HEK293 (cell line): ENCODE data around the gene SMPD4.
"Not testable (repeated sequence)": the region's sequence is repeated elsewhere in the genome, so short reads cannot be mapped to it uniquely, and the experiment has no call there.

Experiments used
- YY1 ChIP-seq: fragments of 450-650 bp; formaldehyde crosslinking; IDR thresholded peaks from 2 replicates; pipeline ENCODE4 v1.5.1; 2018; ENCODE audit warnings: missing biosample characterization, missing genetic modification characterization
- ZNF280D ChIP-seq: fragments of 450-650 bp; formaldehyde crosslinking; IDR thresholded peaks from 2 replicates; pipeline ENCODE4 v1.5.1; 2016; ENCODE audit warnings: missing biosample characterization, missing genetic modification characterization
- ZNF777 ChIP-seq: fragments of 450-650 bp; formaldehyde crosslinking; IDR thresholded peaks from 2 replicates; pipeline ENCODE4 v1.5.1; 2017; ENCODE audit warnings: missing biosample characterization, missing genetic modification characterization, borderline replicate concordance
- ZSCAN30 ChIP-seq: fragments of 450-650 bp; IDR thresholded peaks from 2 replicates; pipeline ENCODE4 v1.5.1; 2018; ENCODE audit warnings: missing biosample characterization, mild to moderate bottlenecking, missing genetic modification characterization, moderate library complexity
- TF ChIP-seq, protein P1 (sequence below): fragments of 450-650 bp; formaldehyde crosslinking; IDR thresholded peaks from 2 replicates; pipeline ENCODE4 v1.5.1; 2016; ENCODE audit warnings: missing biosample characterization, missing genetic modification characterization
- TF ChIP-seq, protein P2 (sequence below): fragments of 450-650 bp; formaldehyde crosslinking; IDR thresholded peaks from 2 replicates; pipeline ENCODE4 v1.5.1; 2016; ENCODE audit warnings: missing biosample characterization, missing genetic modification characterization

GRCh38 chr2:130148515-130148914 is 32.9 kb downstream of the SMPD4 start:
- TF ChIP-seq, protein P1, sequence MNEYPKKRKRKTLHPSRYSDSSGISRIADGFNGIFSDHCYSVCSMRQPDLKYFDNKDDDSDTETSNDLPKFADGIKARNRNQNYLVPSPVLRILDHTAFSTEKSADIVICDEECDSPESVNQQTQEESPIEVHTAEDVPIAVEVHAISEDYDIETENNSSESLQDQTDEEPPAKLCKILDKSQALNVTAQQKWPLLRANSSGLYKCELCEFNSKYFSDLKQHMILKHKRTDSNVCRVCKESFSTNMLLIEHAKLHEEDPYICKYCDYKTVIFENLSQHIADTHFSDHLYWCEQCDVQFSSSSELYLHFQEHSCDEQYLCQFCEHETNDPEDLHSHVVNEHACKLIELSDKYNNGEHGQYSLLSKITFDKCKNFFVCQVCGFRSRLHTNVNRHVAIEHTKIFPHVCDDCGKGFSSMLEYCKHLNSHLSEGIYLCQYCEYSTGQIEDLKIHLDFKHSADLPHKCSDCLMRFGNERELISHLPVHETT, result not testable (repeated sequence)
- TF ChIP-seq YY1; ZNF777 (tag by site-specific recombination); ZSCAN30; ZNF280D (tag by site-specific recombination): not testable (repeated sequence)
- TF ChIP-seq, protein P2, sequence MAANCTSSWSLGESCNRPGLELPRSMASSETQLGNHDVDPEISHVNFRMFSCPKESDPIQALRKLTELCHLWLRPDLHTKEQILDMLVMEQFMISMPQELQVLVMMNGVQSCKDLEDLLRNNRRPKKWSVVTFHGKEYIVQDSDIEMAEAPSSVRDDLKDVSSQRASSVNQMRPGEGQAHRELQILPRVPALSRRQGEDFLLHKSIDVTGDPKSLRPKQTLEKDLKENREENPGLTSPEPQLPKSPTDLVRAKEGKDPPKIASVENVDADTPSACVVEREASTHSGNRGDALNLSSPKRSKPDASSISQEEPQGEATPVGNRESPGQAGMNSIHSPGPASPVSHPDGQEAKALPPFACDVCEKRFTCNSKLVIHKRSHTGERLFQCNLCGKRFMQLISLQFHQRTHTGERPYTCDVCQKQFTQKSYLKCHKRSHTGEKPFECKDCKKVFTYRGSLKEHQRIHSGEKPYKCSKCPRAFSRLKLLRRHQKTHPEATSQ (tag by site-specific recombination), result not testable (repeated sequence)
